Right kidney (tissue), 1 donor: ENCODE results near the gene RMI2.
A peak's percentile ranks its signal among the peaks of the same experiment; 100 is the strongest.

Experiments
- DNase-seq: peaks from one replicate; pipeline ENCODE4 v3.0.0-alpha.2; 2016

Gene RMI2

GRCh38 chr16:11327277-11328171 lies 17.7 kb upstream of the RMI2 start:
- DNase-seq = no peak

GRCh38 chr16:11328172-11329070 lies 16.8 kb upstream of the RMI2 start:
- peak; percentile 56 for DNase-seq

GRCh38 chr16:11329071-11329491 lies 16.2 kb upstream of the RMI2 start:
- peak; percentile 44 for DNase-seq

GRCh38 chr16:11329891-11330290 lies 15.4 kb upstream of the RMI2 start:
- no peak for DNase-seq

GRCh38 chr16:11330526-11331237 lies 14.6 kb upstream of the RMI2 start:
- no peak for DNase-seq

GRCh38 chr16:11331967-11332366 lies 13.3 kb upstream of the RMI2 start:
- no peak for DNase-seq

- DNase-seq = no peak
These were observed 12.2 kb upstream of the RMI2 start for GRCh38 chr16:11333010-11333409.

- DNase-seq = no peak
These were observed 11.6 kb upstream of the RMI2 start for GRCh38 chr16:11333702-11334101.

- no peak for DNase-seq
These were observed 10.3 kb upstream of the RMI2 start for GRCh38 chr16:11334831-11335404.

- no peak for DNase-seq
These were observed 6.2 kb upstream of the RMI2 start for GRCh38 chr16:11339075-11339474.

GRCh38 chr16:11340710-11341109 lies 4.5 kb upstream of the RMI2 start:
- no peak for DNase-seq

GRCh38 chr16:11341371-11341770 lies 3.9 kb upstream of the RMI2 start:
- no peak for DNase-seq

GRCh38 chr16:11342021-11342855 lies 3.0 kb upstream of the RMI2 start:
- no peak for DNase-seq

GRCh38 chr16:11346700-11347319 lies 1.6 kb downstream of the RMI2 start:
- DNase-seq = no peak

GRCh38 chr16:11347831-11348230 lies 2.6 kb downstream of the RMI2 start:
- DNase-seq = no peak

GRCh38 chr16:11348737-11349598 lies 3.7 kb downstream of the RMI2 start:
- DNase-seq = no peak

GRCh38 chr16:11349599-11350276 lies 4.5 kb downstream of the RMI2 start:
- DNase-seq = no peak

- no peak for DNase-seq
These were observed 5.3 kb downstream of the RMI2 start for GRCh38 chr16:11350519-11350918.

GRCh38 chr16:11350921-11351335 lies 5.7 kb downstream of the RMI2 start:
- no peak for DNase-seq
